SIG-M5 (cell line): ENCODE results near the gene COMT.

ENCODE experiments used
- DNase-seq: peaks from one replicate; lab custom pipeline; 2025; lab: John Stamatoyannopoulos, UW

The COMT gene

DNA sequence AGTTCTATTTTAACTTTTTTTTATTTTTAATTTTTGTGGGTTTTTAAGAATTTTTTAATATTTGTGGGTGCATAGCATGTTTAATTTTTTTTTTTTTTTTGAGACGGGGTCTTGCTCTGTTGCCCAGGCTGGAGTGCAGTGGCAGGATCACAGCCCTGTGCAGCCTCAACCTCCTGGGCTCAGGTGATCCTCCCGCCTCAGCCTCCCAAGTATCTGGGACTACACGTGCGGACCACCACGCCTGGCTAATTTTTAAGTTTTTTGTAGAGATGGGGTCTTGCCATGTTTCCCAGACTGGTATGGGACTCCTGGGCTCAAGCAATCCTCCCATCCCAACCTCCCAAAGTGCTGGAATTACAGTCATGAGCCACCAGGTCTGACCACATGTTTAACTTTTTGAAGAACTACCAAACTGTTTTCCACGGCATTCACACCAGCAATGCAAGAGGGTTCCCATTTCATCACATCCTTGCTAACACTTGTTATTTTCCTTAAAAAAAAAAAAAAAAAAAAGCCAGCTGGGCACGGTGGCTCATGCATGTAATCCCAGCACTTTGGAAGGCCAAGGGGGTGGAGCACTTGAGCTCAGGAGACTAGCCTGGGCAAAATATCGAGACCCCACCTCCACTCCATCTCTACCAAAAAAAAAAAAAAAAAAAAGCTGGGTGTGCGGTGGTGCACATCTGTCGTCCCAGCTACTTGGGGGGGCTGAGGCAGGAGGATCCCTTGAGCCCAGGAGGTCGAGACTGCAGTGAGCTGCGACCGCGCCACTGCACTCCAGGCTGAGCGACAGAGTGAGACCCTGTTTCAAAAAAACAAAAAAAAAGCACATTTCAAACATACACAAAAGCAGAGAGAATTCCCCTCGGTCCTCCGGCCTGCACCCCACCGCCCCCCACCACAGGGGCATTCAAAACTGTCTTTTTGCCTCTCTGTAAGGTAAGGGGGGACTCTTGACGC lies 16.8 kb downstream of the COMT start:
- no peak for DNase-seq

GRCh38 chr22:19959043-19959586 lies 17.5 kb downstream of the COMT start:
- DNase-seq, result no peak

- DNase-seq, result no peak
These were observed 18.3 kb downstream of the COMT start for GRCh38 chr22:19959587-19960490.

DNA sequence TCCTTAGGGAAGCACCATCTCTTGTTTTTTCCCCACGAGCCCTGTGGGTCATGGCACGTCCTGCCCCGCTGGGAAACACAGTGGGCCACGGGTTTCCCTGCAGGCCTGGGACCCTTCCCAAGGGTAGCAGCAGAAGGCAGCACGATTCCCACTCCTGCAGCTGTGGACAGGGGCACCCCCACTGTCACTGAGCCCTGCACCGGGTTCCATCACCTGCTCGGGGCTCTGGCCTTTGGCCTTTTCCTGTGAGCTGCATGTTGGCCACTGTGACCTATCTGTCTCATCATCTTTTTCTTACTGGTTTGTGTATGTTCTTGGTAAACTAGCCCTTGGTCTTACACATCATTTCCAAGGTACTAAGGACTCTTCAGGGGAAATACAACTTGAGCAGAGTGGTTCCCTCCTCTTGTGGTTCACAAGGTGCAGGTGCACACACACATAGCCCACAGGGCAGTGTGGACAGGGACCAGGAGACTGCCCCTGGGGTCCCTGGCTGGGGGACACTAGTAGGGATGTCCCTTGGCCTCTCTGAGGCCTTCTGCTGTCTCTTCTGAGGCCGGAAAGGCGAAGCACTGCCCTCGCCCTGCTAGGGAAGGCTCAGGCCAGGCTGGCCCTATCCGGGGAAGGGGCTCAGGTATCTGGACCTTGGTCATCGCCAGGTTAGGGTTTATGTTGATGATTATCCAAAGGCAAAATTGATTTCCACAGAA lies 19.1 kb downstream of the COMT start:
- no peak for DNase-seq

GRCh38 chr22:19961201-19961580 lies 19.6 kb downstream of the COMT start:
- DNase-seq, result no peak

GRCh38 chr22:19961868-19962245 lies 20.3 kb downstream of the COMT start:
- no peak for DNase-seq

DNA sequence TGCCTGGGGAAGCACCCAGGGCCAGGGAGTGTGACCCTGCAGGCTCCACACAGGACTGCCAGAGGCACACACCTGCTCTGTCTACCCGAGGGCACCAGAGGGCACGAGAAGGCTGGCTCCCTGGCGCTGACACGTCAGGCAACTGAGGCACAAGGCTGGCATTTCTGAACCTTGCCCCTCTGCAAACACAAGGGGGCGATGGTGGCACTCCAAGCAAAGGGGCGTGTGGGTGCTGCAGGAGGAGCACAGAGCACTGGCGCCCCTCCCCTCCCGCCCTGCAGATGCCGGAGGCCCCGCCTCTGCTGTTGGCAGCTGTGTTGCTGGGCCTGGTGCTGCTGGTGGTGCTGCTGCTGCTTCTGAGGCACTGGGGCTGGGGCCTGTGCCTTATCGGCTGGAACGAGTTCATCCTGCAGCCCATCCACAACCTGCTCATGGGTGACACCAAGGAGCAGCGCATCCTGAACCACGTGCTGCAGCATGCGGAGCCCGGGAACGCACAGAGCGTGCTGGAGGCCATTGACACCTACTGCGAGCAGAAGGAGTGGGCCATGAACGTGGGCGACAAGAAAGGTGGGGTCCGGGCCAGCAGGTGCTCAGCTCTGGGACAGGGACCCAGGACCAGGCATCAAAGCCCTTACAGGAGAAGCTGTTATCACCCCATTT lies 20.8 kb downstream of the COMT start:
- no peak for DNase-seq

- DNase-seq, result no peak
These were observed 21.6 kb downstream of the COMT start for GRCh38 chr22:19962909-19963806.

DNA sequence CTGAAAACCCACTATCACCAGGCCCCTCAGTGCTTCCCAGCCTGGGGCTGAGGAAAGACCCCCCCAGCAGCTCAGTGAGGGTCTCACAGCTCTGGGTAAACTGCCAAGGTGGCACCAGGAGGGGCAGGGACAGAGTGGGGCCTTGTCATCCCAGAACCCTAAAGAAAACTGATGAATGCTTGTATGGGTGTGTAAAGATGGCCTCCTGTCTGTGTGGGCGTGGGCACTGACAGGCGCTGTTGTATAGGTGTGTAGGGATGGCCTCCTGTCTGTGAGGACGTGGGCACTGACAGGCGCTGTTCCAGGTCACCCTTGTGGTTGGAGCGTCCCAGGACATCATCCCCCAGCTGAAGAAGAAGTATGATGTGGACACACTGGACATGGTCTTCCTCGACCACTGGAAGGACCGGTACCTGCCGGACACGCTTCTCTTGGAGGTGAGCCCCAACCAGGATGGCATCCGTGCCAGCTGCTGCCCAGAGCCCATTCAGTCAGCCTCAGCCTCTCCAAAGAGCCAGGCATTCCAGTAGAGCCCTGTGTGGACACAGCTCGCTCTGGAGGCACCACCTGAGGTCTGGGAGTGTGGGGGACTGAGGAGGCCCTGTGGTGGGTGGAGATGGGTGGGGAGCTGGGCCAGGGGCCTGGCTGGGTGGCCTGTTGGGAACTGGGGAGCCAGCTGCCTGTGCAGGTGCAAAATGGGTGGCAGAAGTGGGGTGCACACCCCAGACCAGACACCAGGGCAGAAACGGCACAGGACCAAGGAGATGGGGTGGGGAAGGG lies 22.5 kb downstream of the COMT start:
- no peak for DNase-seq

GRCh38 chr22:19964701-19965386 lies 23.3 kb downstream of the COMT start:
- no peak for DNase-seq

DNA sequence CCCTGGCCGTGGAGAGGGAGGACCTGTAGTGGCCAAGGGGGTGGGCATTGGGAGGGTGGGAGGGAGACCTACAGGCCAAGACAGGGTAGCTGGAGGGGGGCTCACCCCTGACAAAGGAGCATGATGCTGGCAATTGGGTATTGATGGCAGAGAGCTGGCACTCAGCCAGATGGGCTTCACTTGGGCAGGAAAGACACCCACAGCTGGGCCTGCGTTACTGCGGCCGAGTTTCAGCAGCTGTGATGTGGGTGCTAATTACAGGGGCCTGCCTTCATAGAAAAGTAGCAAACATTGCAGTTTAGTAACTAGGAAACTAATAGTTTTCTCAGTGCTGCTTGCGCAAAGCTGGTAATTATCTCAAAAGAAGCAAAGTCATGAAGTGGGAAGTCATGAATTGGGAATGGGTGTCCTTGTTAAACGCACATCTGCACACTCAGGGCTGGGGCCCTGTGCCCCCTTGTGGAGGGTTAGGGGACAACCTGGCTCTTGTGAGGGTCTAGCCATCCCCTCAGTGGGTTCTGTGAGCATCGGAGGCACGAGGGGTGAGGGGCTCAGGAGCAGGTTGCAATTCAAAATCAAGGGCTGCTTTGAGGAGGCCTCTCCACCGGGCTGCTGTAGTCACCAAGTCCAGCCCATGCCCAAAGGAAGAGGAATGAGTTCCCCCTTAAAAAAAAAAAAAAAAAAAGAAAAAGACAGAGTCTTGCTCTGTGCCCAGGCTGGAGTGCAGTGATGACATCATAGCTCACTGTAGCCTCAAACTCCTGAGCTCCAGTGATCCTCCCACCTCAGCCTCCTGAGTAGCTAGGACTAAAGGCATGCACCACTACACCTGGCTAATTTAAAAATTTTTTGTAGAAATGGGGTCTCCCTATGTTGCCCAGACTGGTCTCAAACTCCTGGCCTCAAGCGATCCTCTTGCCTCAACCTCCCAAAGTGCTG lies 24.5 kb downstream of the COMT start:
- no peak for DNase-seq

GRCh38 chr22:19966908-19967750 lies 25.6 kb downstream of the COMT start:
- DNase-seq, result no peak

DNA sequence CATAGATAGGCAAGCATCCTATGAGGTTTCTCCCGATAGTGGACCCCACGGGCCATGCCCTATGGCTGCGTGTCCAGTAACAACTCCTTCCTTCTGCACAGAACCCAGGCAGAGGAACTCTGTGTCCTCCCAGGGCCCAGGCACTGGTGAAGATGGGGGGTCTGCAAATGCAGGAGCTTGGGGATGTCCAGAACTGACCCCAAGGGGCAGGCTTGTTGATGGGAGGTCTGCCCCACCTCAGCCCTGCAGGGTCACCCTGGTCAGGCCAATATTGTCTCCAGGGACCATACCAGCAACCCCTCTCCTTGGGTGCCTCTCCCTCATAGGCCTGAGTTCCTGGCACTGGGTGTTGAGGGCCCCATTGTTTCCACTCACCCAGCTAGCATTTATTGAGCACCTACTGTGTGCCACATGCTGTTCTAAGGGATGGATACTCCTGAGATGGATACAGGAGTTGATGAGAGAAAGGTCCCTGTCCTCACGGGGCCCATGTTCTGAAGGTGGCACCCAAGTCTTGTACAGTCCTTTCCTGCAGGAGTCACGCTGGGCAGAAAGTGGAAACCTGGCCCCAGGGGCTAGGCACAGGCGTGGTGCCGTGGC lies 26.4 kb downstream of the COMT start:
- no peak for DNase-seq

- DNase-seq, result no peak
These were observed 26.9 kb downstream of the COMT start for GRCh38 chr22:19968450-19968891.

GRCh38 chr22:19969141-19969928 lies 27.8 kb downstream of the COMT start:
- no peak for DNase-seq
